Vagina (tissue), 2 donors: ENCODE results near the gene CD63. TPM values are rescaled to one million over a fixed set of nuclear protein-coding genes. Genes with fewer than 3 reads are reported as not detected.
A peak's percentile ranks its signal among the peaks of the same experiment; 100 is the strongest.

ENCODE experiments used
- DNase-seq, 2 donors: peaks; one replicate each; pipeline ENCODE4 v3.0.0-alpha.2; 2017; ENCODE audit errors: extremely low spot score in 2 of 2
- H3K27ac ChIP-seq: fragments of 200-600 bp; sonication (generic); one replicate; pipeline ENCODE4 v1.5.1; 2019
- H3K27me3 ChIP-seq: fragments of 200-600 bp; sonication (generic); one replicate; pipeline ENCODE4 v1.5.1; 2019
- H3K36me3 ChIP-seq, 2 donors: fragments of 200-600 bp; sonication (generic); one replicate each; pipeline ENCODE4 v1.5.1; 2017 to 2019
- H3K4me1 ChIP-seq: fragments of 200-600 bp; sonication (generic); one replicate; pipeline ENCODE4 v1.5.1; 2019
- H3K4me3 ChIP-seq, 2 donors: fragments of 200-600 bp; sonication (generic); 1 replicate in 1 of 2; 2 replicates in 1 of 2; pipeline ENCODE4 v1.5.1; 2016 to 2019
- H3K9me3 ChIP-seq: fragments of 200-600 bp; sonication (generic); one replicate; pipeline ENCODE4 v1.5.1; 2019
- POLR2A ChIP-seq, 2 donors: fragments of 450-650 bp; IDR thresholded peaks; one replicate each; pipeline ENCODE4 v1.6.1; 2017; ENCODE audit warnings: antibody characterized with exemption in 2 of 2, mild to moderate bottlenecking in 2 of 2, moderate library complexity in 2 of 2
- POLR2AphosphoS5 ChIP-seq, 2 donors: sonication (generic); formaldehyde crosslinking; IDR thresholded peaks; one replicate each; pipeline ENCODE4 v1.9.0; 2017; ENCODE audit warnings: antibody characterized with exemption in 2 of 2, mild to moderate bottlenecking in 2 of 2, low read depth in 1 of 2; ENCODE audit not compliant: insufficient read depth in 1 of 2
- intact Hi-C: fragments of 100-400 bp; cut with DNase I; formaldehyde crosslinking; loops from one replicate; pipeline ENCODE4 v1.15.1; 2023
- total RNA-seq: library from RNA; depleted of rRNA; stranded (reverse); fragments of >200 nt; gene quantifications from one replicate; pipeline ENCODE4 v1.2.3, GENCODE V29; 2016
- TF ChIP-seq, protein P1 (sequence below), 3 experiments: fragments of 450-650 bp in 2 of 3; fragments of 200-600 bp in 1 of 3; sonication (generic) in 1 of 3; IDR thresholded peaks; one replicate each; pipeline ENCODE4 v1.5.1; 2017 to 2019; ENCODE audit warnings: antibody characterized with exemption in 3 of 3, mild to moderate bottlenecking in 2 of 3, moderate library complexity in 2 of 3

Gene CD63
- total RNA-seq, 1 donor from 2014 or later = 568 TPM

DNA sequence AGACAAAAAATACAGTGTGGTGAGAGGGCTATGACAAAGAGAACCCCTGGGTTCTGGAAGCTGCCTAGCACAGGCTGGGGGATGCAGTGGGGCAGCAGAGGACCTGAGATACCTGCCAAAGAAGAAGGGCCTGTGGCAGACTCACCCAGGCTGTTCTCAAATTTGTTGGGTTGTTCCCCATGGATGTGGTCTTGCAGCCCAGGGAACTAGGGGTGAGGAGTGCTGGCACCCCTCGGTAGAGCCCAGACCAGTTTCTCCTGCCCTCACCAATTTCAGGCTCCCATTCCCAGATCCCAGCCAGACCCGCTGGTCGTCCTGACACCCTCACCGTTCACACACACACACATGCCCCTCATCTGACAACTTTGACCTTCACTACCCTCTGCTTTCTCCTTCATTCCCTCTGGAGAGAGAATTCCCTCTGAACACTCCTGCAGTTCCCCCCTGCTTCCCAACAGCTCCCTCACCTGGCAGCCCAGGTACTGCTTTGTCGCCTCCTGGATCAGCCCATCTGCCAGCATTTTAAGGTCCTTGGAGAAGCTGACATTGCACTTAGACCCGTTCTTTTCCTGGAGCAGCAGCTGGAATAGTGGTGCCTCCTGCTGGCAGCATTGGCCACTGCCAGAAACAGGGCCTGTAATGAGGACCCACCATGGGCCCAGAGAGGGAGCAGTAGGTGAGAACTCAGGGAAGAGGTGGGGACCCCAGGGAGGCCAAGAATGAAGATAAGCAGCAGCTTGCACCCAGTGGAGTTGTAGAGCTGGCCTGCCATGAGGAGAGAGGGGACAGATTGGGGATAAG is 8.2 kb upstream of the CD63 start:
- H3K27ac ChIP-seq = peak overlapping the region; percentile 85
- no peak for TF ChIP-seq POLR2A (IDR thresholded peaks at IDR 0.05)
- TF ChIP-seq, protein P1, sequence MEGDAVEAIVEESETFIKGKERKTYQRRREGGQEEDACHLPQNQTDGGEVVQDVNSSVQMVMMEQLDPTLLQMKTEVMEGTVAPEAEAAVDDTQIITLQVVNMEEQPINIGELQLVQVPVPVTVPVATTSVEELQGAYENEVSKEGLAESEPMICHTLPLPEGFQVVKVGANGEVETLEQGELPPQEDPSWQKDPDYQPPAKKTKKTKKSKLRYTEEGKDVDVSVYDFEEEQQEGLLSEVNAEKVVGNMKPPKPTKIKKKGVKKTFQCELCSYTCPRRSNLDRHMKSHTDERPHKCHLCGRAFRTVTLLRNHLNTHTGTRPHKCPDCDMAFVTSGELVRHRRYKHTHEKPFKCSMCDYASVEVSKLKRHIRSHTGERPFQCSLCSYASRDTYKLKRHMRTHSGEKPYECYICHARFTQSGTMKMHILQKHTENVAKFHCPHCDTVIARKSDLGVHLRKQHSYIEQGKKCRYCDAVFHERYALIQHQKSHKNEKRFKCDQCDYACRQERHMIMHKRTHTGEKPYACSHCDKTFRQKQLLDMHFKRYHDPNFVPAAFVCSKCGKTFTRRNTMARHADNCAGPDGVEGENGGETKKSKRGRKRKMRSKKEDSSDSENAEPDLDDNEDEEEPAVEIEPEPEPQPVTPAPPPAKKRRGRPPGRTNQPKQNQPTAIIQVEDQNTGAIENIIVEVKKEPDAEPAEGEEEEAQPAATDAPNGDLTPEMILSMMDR (IDR thresholded peaks at IDR 0.05) = peak; percentile 29 to 57 (median 48)
- TF ChIP-seq POLR2AphosphoS5 (IDR thresholded peaks at IDR 0.05; ENCODE audit: insufficient read depth in 1 of 2, low read depth in 1 of 2) = no peak
- no peak for DNase-seq
- intact Hi-C loops = loop anchor here (2.0 kb wide), 1 partner anchor 204 kb away; no protein-coding TSS in a partner anchor
- H3K27me3 ChIP-seq = no peaks in the 10 kb centered on the region
- H3K9me3 ChIP-seq = no peaks in the 10 kb centered on the region
- no peaks in the 10 kb centered on the region for H3K36me3 ChIP-seq
- no peak overlapping the region for H3K4me3 ChIP-seq
- H3K4me1 ChIP-seq = peaks cover 19% of the 10 kb centered on the region

DNA sequence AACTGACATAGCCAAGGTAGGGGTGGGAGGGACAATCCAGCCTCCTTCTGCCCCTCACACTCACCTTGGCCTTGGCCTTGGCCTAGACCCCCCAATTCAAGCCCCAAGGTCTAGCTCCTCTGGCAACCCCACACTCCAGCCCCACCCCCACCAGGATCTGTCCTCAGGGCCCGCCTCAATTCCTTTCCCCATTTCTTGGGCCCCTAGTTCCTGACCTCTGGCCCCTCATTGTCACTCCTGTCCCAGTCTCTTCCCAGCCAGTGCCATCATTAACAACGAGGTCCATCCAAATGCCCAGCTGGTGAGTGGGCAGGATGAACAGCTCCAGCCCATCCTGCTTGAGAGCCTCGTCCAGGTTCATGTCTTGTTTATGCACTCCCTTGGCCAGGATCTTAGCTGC is 7.3 kb upstream of the CD63 start:
- no peak for DNase-seq
- Histone ChIP-seq H3K36me3 (no peaks in the 10 kb centered on the region), H3K9me3 (no peaks in the 10 kb centered on the region), H3K4me3 (no peak overlapping the region), H3K4me1 (peaks cover 19% of the 10 kb centered on the region), H3K27me3 (no peaks in the 10 kb centered on the region), H3K27ac (no peak overlapping the region)
- intact Hi-C loops = loop anchor here (2.0 kb wide), 1 partner anchor 205 kb away; no protein-coding TSS in a partner anchor
- TF ChIP-seq POLR2A (IDR thresholded peaks at IDR 0.05) = no peak
- TF ChIP-seq, protein P1 (IDR thresholded peaks at IDR 0.05) = no peak
- no peak for TF ChIP-seq POLR2AphosphoS5 (IDR thresholded peaks at IDR 0.05; ENCODE audit: insufficient read depth in 1 of 2, low read depth in 1 of 2)

DNA sequence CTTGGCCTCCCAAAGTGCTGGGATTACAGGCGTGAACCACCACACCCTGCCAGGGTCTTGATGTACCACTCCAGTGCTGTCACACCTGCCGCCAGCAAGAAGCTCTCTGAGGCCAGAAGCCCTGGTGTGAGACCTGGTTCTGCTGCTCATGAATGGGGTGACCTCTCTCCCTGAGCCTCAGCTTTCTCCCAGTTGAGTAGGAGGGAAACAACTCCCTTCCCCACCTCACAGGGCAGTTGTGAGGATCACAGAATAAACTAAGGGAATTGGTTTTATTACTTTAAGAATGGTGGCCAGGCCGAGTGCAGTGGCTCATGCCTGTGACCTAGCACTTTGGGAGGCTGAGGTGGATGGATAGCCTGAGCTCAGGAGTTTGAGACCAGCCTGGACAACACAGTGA is 5.8 kb upstream of the CD63 start:
- no peak overlapping the region for H3K27ac ChIP-seq
- DNase-seq = no peak
- no peak overlapping the region for H3K4me3 ChIP-seq
- H3K27me3 ChIP-seq = no peaks in the 10 kb centered on the region
- peaks cover 33% of the 10 kb centered on the region for H3K4me1 ChIP-seq
- intact Hi-C loops = no loop called here
- TF ChIP-seq, protein P1 (IDR thresholded peaks at IDR 0.05) = no peak
- TF ChIP-seq POLR2AphosphoS5 (IDR thresholded peaks at IDR 0.05; ENCODE audit: insufficient read depth in 1 of 2, low read depth in 1 of 2) = no peak
- TF ChIP-seq POLR2A (IDR thresholded peaks at IDR 0.05) = no peak
- H3K9me3 ChIP-seq = no peaks in the 10 kb centered on the region
- H3K36me3 ChIP-seq = no peaks in the 10 kb centered on the region

DNA sequence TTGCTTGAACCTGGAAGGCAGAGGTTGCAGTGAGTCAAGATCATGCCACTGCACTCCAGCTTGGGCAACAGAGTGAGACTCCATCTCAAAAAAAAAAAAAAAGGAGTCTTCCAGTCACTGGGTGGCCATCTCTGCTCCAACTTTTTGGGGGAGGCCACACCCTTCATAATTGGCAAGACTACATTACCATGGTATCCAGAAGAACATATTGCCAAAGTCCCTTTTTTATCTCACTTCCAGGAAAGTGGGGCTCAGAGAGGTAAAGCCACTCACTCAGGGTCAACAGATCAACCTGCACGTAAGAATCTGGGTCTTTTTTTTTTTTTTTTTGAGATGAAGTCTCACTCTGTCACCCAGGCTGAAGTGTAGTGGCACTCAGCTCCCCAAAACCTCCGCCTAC is 5.0 kb upstream of the CD63 start:
- Histone ChIP-seq H3K27ac (no peak overlapping the region), H3K36me3 (no peaks in the 10 kb centered on the region), H3K9me3 (no peaks in the 10 kb centered on the region), H3K27me3 (no peaks in the 10 kb centered on the region), H3K4me3 (no peak overlapping the region), H3K4me1 (peaks cover 33% of the 10 kb centered on the region)
- TF ChIP-seq, protein P1 (IDR thresholded peaks at IDR 0.05) = no peak
- no peak for TF ChIP-seq POLR2AphosphoS5 (IDR thresholded peaks at IDR 0.05; ENCODE audit: insufficient read depth in 1 of 2, low read depth in 1 of 2)
- TF ChIP-seq POLR2A (IDR thresholded peaks at IDR 0.05) = no peak
- intact Hi-C loops = no loop called here
- DNase-seq = no peak

DNA sequence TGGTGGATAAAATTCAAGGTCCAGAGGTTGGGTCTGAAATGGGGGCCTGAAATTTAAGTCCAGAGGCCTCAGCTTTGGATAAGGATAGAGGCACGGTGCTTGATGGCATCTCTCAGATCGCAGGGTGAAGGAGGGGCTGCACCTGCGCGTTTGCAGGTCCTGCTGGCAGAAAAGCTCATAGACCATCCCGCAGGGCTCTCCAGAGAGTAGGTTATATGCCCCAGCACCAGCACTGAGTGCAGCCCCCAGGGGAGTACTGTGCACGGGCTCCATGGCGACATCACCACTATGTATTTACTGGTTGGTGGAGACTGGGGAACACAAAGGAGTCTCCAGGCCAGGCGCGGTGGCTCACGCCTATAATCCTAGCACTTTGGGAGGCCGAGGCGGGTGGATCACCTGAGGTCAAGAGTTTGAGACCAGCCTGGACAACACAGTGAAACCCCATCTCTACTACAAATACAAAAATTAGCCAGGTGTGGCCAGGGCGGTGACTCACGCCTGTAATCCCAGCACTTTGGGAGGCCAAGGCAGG is 4.3 kb upstream of the CD63 start:
- Histone ChIP-seq H3K4me3 (no peak overlapping the region), H3K4me1 (peaks cover 30% of the 10 kb centered on the region), H3K9me3 (no peaks in the 10 kb centered on the region), H3K27me3 (no peaks in the 10 kb centered on the region), H3K36me3 (no peaks in the 10 kb centered on the region), H3K27ac (no peak overlapping the region)
- intact Hi-C loops = no loop called here
- DNase-seq = no peak
- TF ChIP-seq, protein P1 (IDR thresholded peaks at IDR 0.05) = no peak
- TF ChIP-seq POLR2AphosphoS5 (IDR thresholded peaks at IDR 0.05; ENCODE audit: insufficient read depth in 1 of 2, low read depth in 1 of 2) (no peak), POLR2A (IDR thresholded peaks at IDR 0.05) (no peak)
